Esophagus squamous epithelium (tissue), 5 donors: ENCODE data around the gene S100A3. TPM values are rescaled to one million over a fixed set of nuclear protein-coding genes. Genes with fewer than 3 reads are reported as not detected.
"Not testable (repeated sequence)": the region's sequence is repeated elsewhere in the genome, so short reads cannot be mapped to it uniquely, and the experiment has no call there.

Source experiments
- DNase-seq: peaks from one replicate; lab custom pipeline; 2025; lab: John Stamatoyannopoulos, UW
- H3K27ac ChIP-seq, 4 donors: fragments of 200-600 bp; sonication (generic); one replicate each; pipeline ENCODE4 v1.5.1; 2016 to 2019; ENCODE audit warnings: mild to moderate bottlenecking in 1 of 4
- H3K27me3 ChIP-seq, 4 donors: fragments of 200-600 bp; sonication (generic); 1 replicate in 3 of 4; 2 replicates in 1 of 4; pipeline versions ENCODE4 v1.5.1 to v1.6.0; 2017 to 2021; ENCODE audit warnings: antibody characterized with exemption in 1 of 4
- H3K36me3 ChIP-seq, 3 donors: fragments of 200-600 bp; sonication (generic); one replicate each; pipeline ENCODE4 v1.5.1; 2016 to 2019
- H3K4me1 ChIP-seq, 3 donors: fragments of 200-600 bp; sonication (generic); one replicate each; pipeline ENCODE4 v1.5.1; 2017 to 2019
- H3K4me3 ChIP-seq, 4 donors: fragments of 200-600 bp; sonication (generic); 1 replicate in 3 of 4; 2 replicates in 1 of 4; pipeline ENCODE4 v1.5.1; 2016 to 2019; ENCODE audit warnings: mild to moderate bottlenecking in 2 of 4, moderate library complexity in 1 of 4
- H3K9me3 ChIP-seq, 3 donors: fragments of 200-600 bp; sonication (generic); one replicate each; pipeline ENCODE4 v1.5.1; 2016 to 2019
- POLR2A ChIP-seq, 4 donors: fragments of 450-650 bp; IDR thresholded peaks; one replicate each; pipeline ENCODE4 v1.6.1; 2017; ENCODE audit warnings: antibody characterized with exemption in 4 of 4, mild to moderate bottlenecking in 4 of 4, moderate library complexity in 3 of 4
- WGBS, 2 donors: methylation state at CpG; one replicate each; pipeline ENCODE4 v1.1.5; 2018; 5-methylcytosine and 5-hydroxymethylcytosine counted together
- intact Hi-C: fragments of 100-400 bp; cut with DNase I; formaldehyde crosslinking; loops from one replicate; pipeline ENCODE4 v1.15.0; 2022
- total RNA-seq, 4 donors: library from RNA; depleted of rRNA; stranded (reverse); fragments of >200 nt; gene quantifications; one replicate each; pipeline ENCODE4 v1.1.0, GENCODE V29; 2016
- TF ChIP-seq, protein P1 (sequence below), 6 experiments: fragments of 450-650 bp in 4 of 6; fragments of 200-600 bp in 2 of 6; sonication (generic) in 2 of 6; IDR thresholded peaks; one replicate each; pipeline ENCODE4 v1.5.1; 2016 to 2019; ENCODE audit warnings: antibody characterized with exemption in 6 of 6, mild to moderate bottlenecking in 4 of 6, moderate library complexity in 4 of 6
- donor health status: DM: yes; HTN: yes; CAD: no.

Gene S100A3
- total RNA-seq, 4 donors from 2014 or later: 1.2 to 16.5 (median 9.2) TPM

DNA sequence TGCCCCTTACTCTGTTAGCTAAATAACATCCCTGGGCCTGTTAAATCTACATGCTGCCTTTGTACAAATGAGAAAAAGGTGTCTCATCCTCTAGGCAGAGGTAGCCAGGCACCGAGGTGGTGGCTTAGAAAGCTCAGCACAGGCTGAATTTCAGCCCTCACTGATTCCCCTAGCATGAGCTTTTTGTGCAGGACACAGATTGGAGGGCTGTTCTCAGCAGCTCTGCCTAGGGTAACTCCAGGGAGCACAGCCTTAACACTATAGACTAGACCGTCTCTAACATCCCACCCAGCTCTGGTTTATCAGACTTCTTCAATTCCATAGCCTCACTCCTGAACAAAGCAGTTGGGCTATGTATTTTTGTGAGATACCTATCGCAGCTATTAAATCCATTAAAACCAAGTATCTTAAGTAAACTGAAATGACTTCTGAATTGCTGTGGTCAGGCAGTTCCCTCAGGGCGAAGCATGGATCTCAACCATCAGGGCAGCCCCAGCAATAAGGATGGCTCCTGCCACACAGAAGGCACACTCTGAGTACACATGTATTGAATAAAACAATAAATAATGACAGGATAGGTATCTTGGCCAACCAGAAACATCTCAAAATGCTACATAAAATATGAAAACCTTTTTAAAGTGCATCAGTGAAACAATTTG lies 28.1 kb downstream of the S100A3 start:
- WGBS, 2 donors: 80 to 86% methylated on average over 2 to 4 of the region's 4 CpGs
- H3K36me3 ChIP-seq: no peaks in the 10 kb centered on the region
- intact Hi-C loops: no loop called here
- H3K27ac ChIP-seq: no peak overlapping the region
- no peaks in the 10 kb centered on the region for H3K9me3 ChIP-seq
- no peak for TF ChIP-seq POLR2A (IDR thresholded peaks at IDR 0.05)
- TF ChIP-seq, protein P1, sequence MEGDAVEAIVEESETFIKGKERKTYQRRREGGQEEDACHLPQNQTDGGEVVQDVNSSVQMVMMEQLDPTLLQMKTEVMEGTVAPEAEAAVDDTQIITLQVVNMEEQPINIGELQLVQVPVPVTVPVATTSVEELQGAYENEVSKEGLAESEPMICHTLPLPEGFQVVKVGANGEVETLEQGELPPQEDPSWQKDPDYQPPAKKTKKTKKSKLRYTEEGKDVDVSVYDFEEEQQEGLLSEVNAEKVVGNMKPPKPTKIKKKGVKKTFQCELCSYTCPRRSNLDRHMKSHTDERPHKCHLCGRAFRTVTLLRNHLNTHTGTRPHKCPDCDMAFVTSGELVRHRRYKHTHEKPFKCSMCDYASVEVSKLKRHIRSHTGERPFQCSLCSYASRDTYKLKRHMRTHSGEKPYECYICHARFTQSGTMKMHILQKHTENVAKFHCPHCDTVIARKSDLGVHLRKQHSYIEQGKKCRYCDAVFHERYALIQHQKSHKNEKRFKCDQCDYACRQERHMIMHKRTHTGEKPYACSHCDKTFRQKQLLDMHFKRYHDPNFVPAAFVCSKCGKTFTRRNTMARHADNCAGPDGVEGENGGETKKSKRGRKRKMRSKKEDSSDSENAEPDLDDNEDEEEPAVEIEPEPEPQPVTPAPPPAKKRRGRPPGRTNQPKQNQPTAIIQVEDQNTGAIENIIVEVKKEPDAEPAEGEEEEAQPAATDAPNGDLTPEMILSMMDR (IDR thresholded peaks at IDR 0.05): no peak
- no peaks in the 10 kb centered on the region for H3K27me3 ChIP-seq
- no peak overlapping the region for H3K4me3 ChIP-seq
- peaks cover 11 to 29% (median 25%) of the 10 kb centered on the region in 3 donors for H3K4me1 ChIP-seq
- no peak for DNase-seq

DNA sequence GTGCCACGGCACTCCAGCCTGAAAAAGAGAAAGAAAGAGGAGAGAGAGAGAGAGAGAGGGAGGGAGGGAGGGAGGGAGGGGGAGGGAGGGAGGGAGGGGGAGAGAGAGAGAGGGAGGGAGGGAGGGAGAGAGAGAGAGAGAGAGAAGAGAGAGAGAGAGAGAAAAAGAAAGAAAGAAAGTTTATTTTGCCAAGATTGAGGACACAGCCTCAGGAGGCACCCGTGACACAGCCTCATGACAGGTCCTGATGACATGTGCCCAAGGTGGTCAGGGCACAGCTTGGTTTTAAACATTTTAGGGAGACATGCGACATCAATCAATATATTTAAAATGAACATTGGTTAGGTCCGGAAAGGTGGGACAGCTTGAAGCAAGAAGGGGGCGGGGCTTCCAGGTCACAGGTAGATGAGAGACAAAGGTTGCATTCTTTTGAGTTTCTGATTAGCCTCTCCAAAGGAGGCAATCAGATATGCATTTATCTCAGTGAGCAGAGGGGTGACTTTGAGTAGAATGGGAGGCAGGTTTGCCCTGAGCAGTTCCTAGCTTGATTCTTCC lies 28.8 kb downstream of the S100A3 start:
- DNase-seq, intact Hi-C loops, H3K4me3 ChIP-seq, H3K36me3 ChIP-seq, H3K9me3 ChIP-seq, H3K27me3 ChIP-seq, H3K27ac ChIP-seq: not testable (repeated sequence)
- WGBS, 2 donors: 73 to 80% methylated on average over 4 to 5 of the region's 5 CpGs
- H3K4me1 ChIP-seq: peaks cover 11 to 29% (median 23%) of the 10 kb centered on the region in 3 donors

DNA sequence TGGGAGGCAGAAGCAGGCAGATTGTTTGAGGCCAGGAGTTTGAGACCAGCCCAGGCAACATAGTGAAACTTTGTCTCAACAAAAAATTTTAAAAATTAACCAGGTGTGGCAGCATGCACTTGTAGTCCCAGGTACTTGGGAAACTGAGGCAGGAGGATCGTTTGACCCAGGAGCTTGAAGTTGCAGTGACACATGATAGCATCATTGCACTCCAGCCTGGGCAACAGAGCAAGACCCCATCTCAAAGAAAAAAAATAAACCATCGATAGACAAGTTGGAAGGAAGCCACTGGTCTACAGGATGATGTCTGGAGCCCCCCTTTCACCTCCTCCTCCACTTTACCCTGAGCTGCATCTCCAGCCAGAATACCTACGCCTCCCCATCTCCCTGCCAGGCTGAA lies 29.8 kb downstream of the S100A3 start:
- Histone ChIP-seq H3K4me1 (peaks cover 18 to 29% (median 19%) of the 10 kb centered on the region in 3 donors), H3K9me3 (no peaks in the 10 kb centered on the region), H3K36me3 (no peaks in the 10 kb centered on the region), H3K27ac (no peak overlapping the region), H3K27me3 (no peaks in the 10 kb centered on the region), H3K4me3 (no peak overlapping the region)
- DNase-seq: no peak
- intact Hi-C loops: loop anchor here (10.0 kb wide), 1 partner anchor 46 kb away; the partner anchor contains the start of gene S100A2
- 76 to 84% methylated on average over 3 of the region's 3 CpGs for WGBS, 2 donors
- TF ChIP-seq, protein P1 (IDR thresholded peaks at IDR 0.05): no peak
- TF ChIP-seq POLR2A (IDR thresholded peaks at IDR 0.05): no peak

DNA sequence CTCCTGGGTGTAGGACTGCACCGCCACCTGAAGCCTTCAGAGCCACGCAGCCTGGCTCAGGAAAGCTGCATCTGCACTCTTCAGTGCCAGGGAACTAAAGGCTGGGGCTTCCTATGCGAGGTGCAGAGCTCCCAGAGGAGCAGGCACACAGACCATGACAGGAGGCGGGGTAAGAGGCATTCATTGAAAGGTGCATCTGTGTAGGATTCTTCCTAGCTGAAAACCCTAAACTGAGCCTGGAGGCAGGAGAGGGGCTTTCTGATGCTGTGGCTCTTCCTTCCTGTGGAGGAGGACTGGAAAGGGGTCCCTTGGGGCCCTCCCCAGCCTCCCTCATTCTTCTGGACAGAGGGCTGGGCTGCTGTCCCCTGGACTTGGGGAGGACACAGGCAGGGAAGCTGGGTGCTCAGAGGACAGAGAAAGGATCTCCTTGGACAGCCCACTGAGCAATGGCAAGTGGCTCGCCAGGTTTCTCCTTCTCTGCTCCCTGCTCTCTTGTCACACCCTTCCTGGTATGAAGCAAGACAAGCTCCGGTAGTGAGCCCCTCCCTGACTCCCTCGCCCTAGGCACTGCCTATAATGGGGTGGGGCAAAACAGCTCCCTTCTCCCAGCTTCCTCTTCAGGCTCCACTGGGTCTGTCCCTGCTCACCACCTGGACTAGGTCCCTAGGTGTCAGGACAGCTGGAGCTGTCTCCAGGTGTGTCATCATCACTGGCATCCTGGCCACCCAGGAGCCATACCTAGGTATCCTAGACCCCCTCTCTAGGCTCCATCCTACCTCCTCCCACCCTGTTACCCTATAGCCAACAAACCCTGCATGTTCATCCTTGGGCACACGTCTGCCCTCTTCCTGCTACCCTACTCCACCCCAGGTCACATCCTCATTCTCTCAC lies 33.3 kb downstream of the S100A3 start:
- Histone ChIP-seq H3K27ac (peak overlapping the region; percentile 84 to 92 (median 92)), H3K36me3 (no peaks in the 10 kb centered on the region), H3K27me3 (no peaks in the 10 kb centered on the region), H3K4me3 (peak overlapping the region in 1 of 4 donors; percentile 3), H3K9me3 (no peaks in the 10 kb centered on the region), H3K4me1 (peaks cover 18 to 44% (median 21%) of the 10 kb centered on the region in 3 donors)
- intact Hi-C loops: loop anchor here (10.0 kb wide), 1 partner anchor 49 kb away; the partner anchor contains the start of gene S100A2
- DNase-seq: no peak
- WGBS, 2 donors: 17 to 41% methylated on average over 5 to 6 of the region's 8 CpGs
- peak in 1 of 4 donors; percentile 50 for TF ChIP-seq POLR2A (IDR thresholded peaks at IDR 0.05)
- TF ChIP-seq, protein P1 (IDR thresholded peaks at IDR 0.05): peak in 1 of 6 experiments; percentile 6

DNA sequence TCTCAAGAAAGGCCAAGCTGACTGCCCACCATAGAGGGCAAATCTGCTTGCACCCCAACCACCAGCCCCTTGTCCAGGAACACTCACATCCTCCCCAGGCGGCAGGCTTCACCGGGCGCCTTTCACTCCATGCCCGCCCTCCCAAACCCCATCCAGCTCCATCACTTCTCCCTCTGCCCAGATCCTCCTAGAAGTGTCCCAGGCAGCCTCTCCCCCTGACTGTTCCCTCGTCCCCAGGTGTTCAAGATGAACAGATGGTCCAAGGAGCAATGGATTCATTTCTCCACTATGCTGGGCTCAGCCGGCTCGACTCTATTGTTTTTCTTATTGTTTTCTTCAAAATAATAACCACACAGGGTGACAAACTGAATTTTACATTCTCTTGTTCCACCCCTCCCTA lies 35.4 kb downstream of the S100A3 start:
- no peak overlapping the region for H3K27ac ChIP-seq
- no peak for DNase-seq
- WGBS, 2 donors: 93 to 94% methylated on average over 6 to 7 of the region's 7 CpGs
- intact Hi-C loops: loop anchor here (10.0 kb wide), 1 partner anchor 51 kb away; the partner anchor contains the start of gene S100A2
- H3K9me3 ChIP-seq: no peaks in the 10 kb centered on the region
- H3K27me3 ChIP-seq: no peaks in the 10 kb centered on the region
- H3K36me3 ChIP-seq: no peaks in the 10 kb centered on the region
- H3K4me1 ChIP-seq: peaks cover 18 to 49% (median 21%) of the 10 kb centered on the region in 3 donors
- no peak for TF ChIP-seq POLR2A (IDR thresholded peaks at IDR 0.05)
- TF ChIP-seq, protein P1 (IDR thresholded peaks at IDR 0.05): no peak
- no peak overlapping the region for H3K4me3 ChIP-seq
